Tibial artery (tissue), 4 donors: ENCODE measurements around the gene ATP6AP2.

ENCODE experiments used
- DNase-seq, 2 donors: peaks; one replicate each; pipeline ENCODE4 v3.0.0-alpha.2; 2019
- H3K27ac ChIP-seq, 2 donors: fragments of 200-600 bp; sonication (generic) in 1 of 2; 1 replicate in 1 of 2; 2 replicates in 1 of 2; pipeline ENCODE4 v1.5.1; 2018 to 2019; ENCODE audit warnings: mild to moderate bottlenecking in 1 of 2
- H3K27me3 ChIP-seq, 2 donors: fragments of 200-600 bp; sonication (generic) in 1 of 2; one replicate each; pipeline versions ENCODE4 v1.5.1 to v1.6.0; 2016 to 2019
- H3K36me3 ChIP-seq, 3 donors: fragments of 200-600 bp; sonication (generic) in 2 of 3; one replicate each; pipeline ENCODE4 v1.5.1; 2016 to 2019; ENCODE audit warnings: mild to moderate bottlenecking in 2 of 3
- H3K4me1 ChIP-seq, 4 donors: fragments of 200-600 bp; sonication (generic) in 2 of 4; 1 replicate in 3 of 4; 2 replicates in 1 of 4; pipeline ENCODE4 v1.5.1; 2016 to 2019
- H3K4me3 ChIP-seq, 2 donors: fragments of 200-600 bp; sonication (generic) in 1 of 2; 1 replicate in 1 of 2; 2 replicates in 1 of 2; pipeline ENCODE4 v1.5.1; 2018 to 2019; ENCODE audit warnings: mild to moderate bottlenecking in 2 of 2
- H3K9me3 ChIP-seq, 3 donors: fragments of 200-600 bp; sonication (generic) in 1 of 3; one replicate each; pipeline ENCODE4 v1.5.1; 2016 to 2019
- CTCF ChIP-seq, 2 experiments: fragments of 200-600 bp in 1 of 2; fragments of 450-650 bp in 1 of 2; IDR thresholded peaks; one replicate each; pipeline ENCODE4 v1.5.1; 2017 to 2019; ENCODE audit warnings: antibody characterized with exemption in 2 of 2, mild to moderate bottlenecking in 1 of 2, moderate library complexity in 1 of 2
- intact Hi-C: fragments of 100-400 bp; cut with DNase I; formaldehyde crosslinking; loops from one replicate; pipeline ENCODE4 v1.15.0; 2023; ENCODE audit warnings: low total_unique reads

The ATP6AP2 gene

GRCh38 chrX:40603446-40603845 lies 22.7 kb downstream of the ATP6AP2 start:
- H3K4me1 ChIP-seq = no peaks in the 10 kb centered on the region
- no peak for TF ChIP-seq CTCF (IDR thresholded peaks at IDR 0.05)
- intact Hi-C loops = no loop called here
- H3K27me3 ChIP-seq = no peaks in the 10 kb centered on the region
- no peak overlapping the region for H3K4me3 ChIP-seq
- no peak for DNase-seq
- no peaks in the 10 kb centered on the region for H3K9me3 ChIP-seq
- no peak overlapping the region for H3K27ac ChIP-seq
- peaks cover 9 to 16% (median 15%) of the 10 kb centered on the region in 3 donors for H3K36me3 ChIP-seq

- Histone ChIP-seq H3K4me1 (no peaks in the 10 kb centered on the region), H3K27ac (no peak overlapping the region), H3K27me3 (no peaks in the 10 kb centered on the region), H3K9me3 (no peaks in the 10 kb centered on the region), H3K4me3 (no peak overlapping the region), H3K36me3 (peaks cover 0 to 8% (median 0%) of the 10 kb centered on the region in 3 donors)
- no peak for DNase-seq
- intact Hi-C loops = no loop called here
- no peak for TF ChIP-seq CTCF (IDR thresholded peaks at IDR 0.05)
Measured at GRCh38 chrX:40607381-40607780, 26.6 kb downstream of the ATP6AP2 start.

- Histone ChIP-seq H3K36me3 (no peaks in the 10 kb centered on the region), H3K4me1 (no peaks in the 10 kb centered on the region), H3K27me3 (no peaks in the 10 kb centered on the region), H3K9me3 (no peaks in the 10 kb centered on the region), H3K4me3 (no peak overlapping the region), H3K27ac (no peak overlapping the region)
- no peak for DNase-seq
- TF ChIP-seq CTCF (IDR thresholded peaks at IDR 0.05) = no peak
- intact Hi-C loops = no loop called here
Measured at GRCh38 chrX:40612511-40612910, 31.7 kb downstream of the ATP6AP2 start.

- no peak overlapping the region for H3K27ac ChIP-seq
- no peaks in the 10 kb centered on the region for H3K27me3 ChIP-seq
- TF ChIP-seq CTCF (IDR thresholded peaks at IDR 0.05) = no peak
- intact Hi-C loops = no loop called here
- H3K9me3 ChIP-seq = no peaks in the 10 kb centered on the region
- no peaks in the 10 kb centered on the region for H3K36me3 ChIP-seq
- H3K4me3 ChIP-seq = no peak overlapping the region
- no peaks in the 10 kb centered on the region for H3K4me1 ChIP-seq
- DNase-seq = no peak
Measured at GRCh38 chrX:40615976-40616375, 35.2 kb downstream of the ATP6AP2 start.

DNA sequence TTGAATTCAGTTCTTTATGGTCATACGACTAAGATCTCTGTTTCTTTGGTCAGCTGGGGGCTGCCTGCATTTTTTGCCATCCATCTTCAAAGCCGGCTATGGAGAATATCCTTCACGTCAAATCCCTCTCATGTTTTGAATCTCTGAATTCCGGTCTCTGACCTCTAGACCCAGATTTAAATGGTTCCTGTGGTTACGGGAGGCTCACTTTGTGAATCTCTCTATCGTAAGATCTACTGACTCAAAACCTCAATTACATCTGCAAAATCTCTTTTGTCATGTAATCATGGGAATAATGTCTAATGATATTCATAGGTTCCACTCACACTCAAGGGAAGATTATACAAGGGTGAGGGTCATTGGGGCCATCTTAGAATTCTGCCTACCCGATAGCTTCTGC lies 36.8 kb downstream of the ATP6AP2 start:
- Histone ChIP-seq H3K36me3 (no peaks in the 10 kb centered on the region), H3K4me3 (no peak overlapping the region), H3K27ac (no peak overlapping the region), H3K27me3 (no peaks in the 10 kb centered on the region), H3K4me1 (no peaks in the 10 kb centered on the region), H3K9me3 (no peaks in the 10 kb centered on the region)
- intact Hi-C loops = no loop called here
- TF ChIP-seq CTCF (IDR thresholded peaks at IDR 0.05) = no peak
- no peak for DNase-seq

DNA sequence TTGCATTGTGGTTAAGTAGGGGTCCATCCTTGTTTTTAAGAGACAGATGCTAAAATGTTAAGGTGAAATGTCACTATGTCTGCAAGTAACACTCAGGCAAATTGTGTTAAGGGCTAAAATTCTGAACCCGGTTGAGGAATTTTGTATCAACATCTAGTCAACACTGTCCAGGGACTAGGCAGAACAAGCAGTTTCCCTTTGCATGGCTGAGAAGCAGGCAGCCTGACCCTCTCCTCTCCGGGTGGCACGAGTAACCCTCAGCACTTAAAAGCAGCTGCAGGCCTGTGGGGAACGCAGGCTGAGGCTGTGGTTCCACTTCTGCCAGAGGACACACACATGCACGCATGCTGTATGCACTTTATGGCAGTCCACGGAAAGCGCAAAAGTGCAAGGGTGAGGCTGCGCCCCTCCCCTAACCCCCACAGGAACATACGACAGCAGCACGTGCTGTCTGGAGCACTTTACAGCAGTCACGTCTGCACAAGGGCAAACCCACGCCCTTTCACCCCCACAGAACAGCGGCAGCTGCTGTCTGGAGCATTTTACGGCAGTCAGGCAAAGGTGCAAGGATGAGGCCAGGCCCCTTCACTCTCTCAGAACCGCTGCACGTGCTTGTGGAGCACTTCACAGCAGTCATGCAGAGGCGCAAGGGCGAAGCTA lies 41.8 kb downstream of the ATP6AP2 start:
- H3K27me3 ChIP-seq = no peaks in the 10 kb centered on the region
- DNase-seq = no peak
- H3K27ac ChIP-seq = no peak overlapping the region
- H3K36me3 ChIP-seq = peaks cover 0 to 10% (median 0%) of the 10 kb centered on the region in 3 donors
- TF ChIP-seq CTCF (IDR thresholded peaks at IDR 0.05) = no peak
- H3K4me3 ChIP-seq = no peak overlapping the region
- peaks cover 0 to 3% (median 0%) of the 10 kb centered on the region in 3 donors for H3K9me3 ChIP-seq
- H3K4me1 ChIP-seq = no peaks in the 10 kb centered on the region
- intact Hi-C loops = no loop called here
